AG04450 (cell line): ENCODE results near the gene LEP. TPM values are rescaled to one million over a fixed set of nuclear protein-coding genes. Genes with fewer than 3 reads are reported as not detected.

Experiments
- CTCF ChIA-PET: fragments of 300-600, 350-600 bp; formaldehyde crosslinking; extraction: SDS; loops from one replicate; lab custom pipeline; 2022; ENCODE audit warnings: antibody characterized with exemption, inconsistent platforms; lab: Charles Lee
- POLR2A ChIA-PET: fragments of 350-600 bp; formaldehyde crosslinking; extraction: SDS; loops from one replicate; lab custom pipeline; 2021; ENCODE audit warnings: antibody characterized with exemption, inconsistent platforms; lab: Yijun Ruan, JAX
- DNase-seq: peaks from one replicate; pipeline ENCODE4 v3.0.0-alpha.2; 2011; ENCODE audit warnings: low read depth, low spot score
- H3K27ac ChIP-seq: one replicate; pipeline ENCODE4 v1.5.1; 2012; ENCODE audit warnings: low read depth, low read length, control low read depth
- H3K27me3 ChIP-seq: one replicate; pipeline ENCODE4 v1.6.0; 2012; ENCODE audit warnings: low read length; ENCODE audit not compliant: control insufficient read depth, insufficient read depth
- H3K4me3 ChIP-seq: 2 replicates; pipeline ENCODE4 v1.5.1; 2011; ENCODE audit warnings: mild to moderate bottlenecking, low read depth, low read length, control low read depth
- H3K9me3 ChIP-seq: 2 replicates; pipeline ENCODE4 v1.5.1; 2012; ENCODE audit warnings: low read length; ENCODE audit not compliant: control insufficient read depth, insufficient read depth
- CTCF ChIP-seq: IDR thresholded peaks from 2 replicates; pipeline ENCODE4 v1.5.1; 2011; ENCODE audit warnings: low read depth, low read length, control low read depth, inconsistent platforms
- polyA plus RNA-seq: library from polyadenylated mRNA; depleted of rRNA; stranded (reverse); fragments of >200 nt; gene quantifications from 2 replicates; pipeline ENCODE4 v1.2.3, GENCODE V29; 2011

The LEP gene
- polyA plus RNA-seq, 1 experiment, result not detected

GRCh38 chr7:128210036-128210347, 31.1 kb upstream of the LEP start:
- H3K4me3 ChIP-seq, result no peak overlapping the region
- POLR2A ChIA-PET, result interaction anchor here (0.5 to 0.7 kb wide), 3 partner anchors 17 to 1407 kb away, joined by 3 to 8 read pairs (median 7); no protein-coding TSS in a partner anchor
- DNase-seq, result no peak
- H3K27ac ChIP-seq, result no peak overlapping the region
- no peak for TF ChIP-seq CTCF
- CTCF ChIA-PET, result interaction anchor here (0.5 to 4.9 kb wide), 57 partner anchors 10 to 863 kb away, joined by 3 to 141 read pairs (median 4); partner anchors contain the start of gene ARF5
- H3K27me3 ChIP-seq, result peaks cover 59% of the 10 kb centered on the region
- H3K9me3 ChIP-seq, result no peaks in the 10 kb centered on the region

- Histone ChIP-seq H3K4me3 (no peak overlapping the region), H3K27ac (no peak overlapping the region), H3K27me3 (peaks cover 59% of the 10 kb centered on the region), H3K9me3 (no peaks in the 10 kb centered on the region)
- CTCF ChIA-PET, result interaction anchor here (0.6 to 4.9 kb wide), 8 partner anchors 11 to 705 kb away, joined by 3 to 141 read pairs (median 22); no protein-coding TSS in a partner anchor
- no peak for DNase-seq
- POLR2A ChIA-PET, result no interaction called here
- TF ChIP-seq CTCF, result no peak
Measured at GRCh38 chr7:128210590-128211570, 30.2 kb upstream of the LEP start.

GRCh38 chr7:128211626-128212025, 29.5 kb upstream of the LEP start:
- ChIA-PET CTCF (interaction anchor here (0.7 to 3.9 kb wide), 5 partner anchors 107 to 706 kb away, joined by 3 to 24 read pairs (median 6); no protein-coding TSS in a partner anchor), POLR2A (no interaction called here)
- DNase-seq, result no peak

GRCh38 chr7:128214463-128214862, 26.6 kb upstream of the LEP start:
- POLR2A ChIA-PET, result no interaction called here
- no peak overlapping the region for H3K27ac ChIP-seq

More at GRCh38 chr7:128211626-128212025, 29.5 kb upstream of the LEP start:
- TF ChIP-seq CTCF, result no peak
- H3K4me3 ChIP-seq, result no peak overlapping the region
- H3K27ac ChIP-seq, result no peak overlapping the region
- no peaks in the 10 kb centered on the region for H3K9me3 ChIP-seq
- peaks cover 51% of the 10 kb centered on the region for H3K27me3 ChIP-seq

More at GRCh38 chr7:128214463-128214862, 26.6 kb upstream of the LEP start:
- no peak for DNase-seq
- peaks cover 3% of the 10 kb centered on the region; the same call in 1 of the 2 replicates for H3K9me3 ChIP-seq
- H3K27me3 ChIP-seq, result peaks cover 38% of the 10 kb centered on the region
- CTCF ChIA-PET, result no interaction called here
- no peak for TF ChIP-seq CTCF
- no peak overlapping the region for H3K4me3 ChIP-seq
